ENCODE data around the gene NQO1. TPM values are rescaled to one million over a fixed set of nuclear protein-coding genes. Genes with fewer than 3 reads are reported as not detected.

The NQO1 gene
- total RNA-seq, 1 donor, result 934 TPM

GRCh38 chr16:69693916-69694315, 32.4 kb downstream of the NQO1 start:
- DNase-seq (ENCODE audit: low read depth), result no peak
- TF ChIP-seq CTCF (IDR thresholded peaks at IDR 0.05; ENCODE audit: insufficient read depth, low read depth, low read length), result no peak
- no peak overlapping the region for H3K4me3 ChIP-seq (ENCODE audit: low read depth, low read length)

GRCh38 chr16:69691980-69692911, 34.1 kb downstream of the NQO1 start:
- no peak for TF ChIP-seq CTCF (IDR thresholded peaks at IDR 0.05; ENCODE audit: insufficient read depth, low read depth, low read length)
- H3K4me3 ChIP-seq (ENCODE audit: low read depth, low read length), result no peak overlapping the region
- DNase-seq (ENCODE audit: low read depth), result peak; percentile 77

GRCh38 chr16:69688589-69688988, 37.8 kb downstream of the NQO1 start:
- TF ChIP-seq CTCF (IDR thresholded peaks at IDR 0.05; ENCODE audit: insufficient read depth, low read depth, low read length), result no peak

GRCh38 chr16:69680358-69680757, 46.0 kb downstream of the NQO1 start:
- no peak overlapping the region for H3K4me3 ChIP-seq (ENCODE audit: low read depth, low read length)
- TF ChIP-seq CTCF (IDR thresholded peaks at IDR 0.05; ENCODE audit: insufficient read depth, low read depth, low read length), result no peak
- DNase-seq (ENCODE audit: low read depth), result no peak

More at GRCh38 chr16:69688589-69688988, 37.8 kb downstream of the NQO1 start:
- no peak for DNase-seq (ENCODE audit: low read depth)
- no peak overlapping the region for H3K4me3 ChIP-seq (ENCODE audit: low read depth, low read length)

GRCh38 chr16:69672998-69673713, 53.2 kb downstream of the NQO1 start:
- TF ChIP-seq CTCF (IDR thresholded peaks at IDR 0.05; ENCODE audit: insufficient read depth, low read depth, low read length), result no peak
- peak; percentile 66 for DNase-seq (ENCODE audit: low read depth)
- no peak overlapping the region for H3K4me3 ChIP-seq (ENCODE audit: low read depth, low read length)

- no peak for TF ChIP-seq CTCF (IDR thresholded peaks at IDR 0.05; ENCODE audit: insufficient read depth, low read depth, low read length)
- no peak for DNase-seq (ENCODE audit: low read depth)
- H3K4me3 ChIP-seq (ENCODE audit: low read depth, low read length), result no peak overlapping the region
These were observed 53.9 kb downstream of the NQO1 start for GRCh38 chr16:69672315-69672997.

Measured in fibroblast of villous mesenchyme (primary cell).